Measurements from ENCODE around the gene CEP135.
"Not testable (repeated sequence)": the region's sequence is repeated elsewhere in the genome, so short reads cannot be mapped to it uniquely, and the experiment has no call there.

The CEP135 gene

DNA sequence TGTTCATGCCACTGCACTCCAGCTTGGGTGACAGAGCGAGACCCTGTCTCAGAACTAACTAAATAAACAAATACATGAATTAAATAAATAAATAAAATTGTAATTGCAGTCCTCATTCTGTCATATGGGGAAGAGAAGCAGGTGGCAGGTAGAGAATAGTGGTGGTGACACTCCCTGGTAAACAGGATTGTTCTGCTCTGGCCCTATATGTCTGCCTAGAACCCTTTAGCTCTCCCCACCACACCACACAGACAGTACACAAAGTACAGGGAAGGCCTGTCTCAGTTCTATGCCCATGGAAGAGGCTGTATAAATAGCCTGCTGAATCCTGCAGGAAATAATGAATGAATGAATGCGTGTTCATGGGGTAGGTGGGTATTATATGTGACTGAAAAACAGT, 117.7 kb downstream of the CEP135 start:
- Histone ChIP-seq H3K9me3 (ENCODE audit: control insufficient read depth in 2 of 2, low read length in 2 of 2) (peaks cover 0 to 7% of the 10 kb centered on the region in 2 donors), H3K9ac (ENCODE audit: low read length in 2 of 2) (no peak overlapping the region), H3K27ac (ENCODE audit: low read length) (no peak overlapping the region), H3K27me3 (ENCODE audit: control insufficient read depth in 1 of 2, insufficient read depth in 2 of 2, low read length in 2 of 2) (no peaks in the 10 kb centered on the region), H3K4me1 (ENCODE audit: control insufficient read depth, insufficient read depth, low read length) (no peaks in the 10 kb centered on the region), H3K4me3 (ENCODE audit: low read length in 2 of 2) (no peak overlapping the region), H3K36me3 (ENCODE audit: control insufficient read depth in 2 of 2, insufficient read depth in 2 of 2, low read length in 2 of 2) (no peaks in the 10 kb centered on the region)

DNA sequence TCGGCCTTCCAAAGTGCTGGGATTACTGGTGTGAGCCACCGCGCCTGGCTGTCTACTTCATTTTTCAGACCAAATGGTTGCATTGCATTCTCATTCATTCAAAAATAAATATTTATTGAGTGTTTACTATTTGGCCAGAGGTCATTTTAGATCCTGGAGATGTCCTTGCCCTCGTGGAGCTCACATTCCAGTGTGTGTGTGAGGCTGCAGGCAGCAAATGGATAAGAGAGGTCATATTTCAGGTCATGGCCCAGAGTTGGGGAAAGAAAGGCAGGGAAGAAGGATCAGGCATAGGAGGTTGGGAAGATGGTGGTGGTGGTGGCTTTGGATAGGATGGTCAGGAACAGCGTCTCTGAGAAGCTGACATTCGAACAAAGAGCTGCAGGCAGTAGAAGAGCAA, 119.1 kb downstream of the CEP135 start:
- no peak overlapping the region for H3K9ac ChIP-seq (ENCODE audit: low read length in 2 of 2)
- no peak overlapping the region for H3K27ac ChIP-seq (ENCODE audit: low read length)
- no peaks in the 10 kb centered on the region for H3K36me3 ChIP-seq (ENCODE audit: control insufficient read depth in 2 of 2, insufficient read depth in 2 of 2, low read length in 2 of 2)
- H3K4me3 ChIP-seq (ENCODE audit: low read length in 2 of 2): no peak overlapping the region
- H3K27me3 ChIP-seq (ENCODE audit: control insufficient read depth in 1 of 2, insufficient read depth in 2 of 2, low read length in 2 of 2): no peaks in the 10 kb centered on the region
- H3K4me1 ChIP-seq (ENCODE audit: control insufficient read depth, insufficient read depth, low read length): no peaks in the 10 kb centered on the region
- peaks cover 0 to 7% of the 10 kb centered on the region in 2 donors for H3K9me3 ChIP-seq (ENCODE audit: control insufficient read depth in 2 of 2, low read length in 2 of 2)

DNA sequence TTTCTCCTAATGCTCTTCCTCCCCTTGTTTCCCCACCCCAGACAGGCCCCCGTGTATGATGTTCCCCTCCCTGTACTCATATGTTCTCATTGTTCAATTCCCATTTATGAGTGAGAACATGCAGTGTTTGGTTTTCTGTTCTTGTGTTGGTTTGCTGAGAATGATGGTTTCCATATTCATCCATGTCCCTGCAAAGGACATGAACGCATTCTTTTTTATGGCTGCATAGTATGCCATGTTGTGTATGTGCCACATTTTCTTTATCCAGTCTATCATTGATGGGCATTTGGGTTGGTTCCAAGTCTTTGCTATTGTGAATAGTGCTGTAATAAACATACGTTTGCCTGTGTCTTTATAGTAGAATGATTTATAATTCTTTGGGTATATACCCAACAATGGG, 124.0 kb downstream of the CEP135 start:
- H3K4me3 ChIP-seq (ENCODE audit: low read length in 2 of 2); H3K9me3 ChIP-seq (ENCODE audit: control insufficient read depth in 2 of 2, low read length in 2 of 2); H3K4me1 ChIP-seq (ENCODE audit: control insufficient read depth, insufficient read depth, low read length); H3K27me3 ChIP-seq (ENCODE audit: control insufficient read depth in 1 of 2, insufficient read depth in 2 of 2, low read length in 2 of 2); H3K27ac ChIP-seq (ENCODE audit: low read length); H3K9ac ChIP-seq (ENCODE audit: low read length in 2 of 2); H3K36me3 ChIP-seq (ENCODE audit: control insufficient read depth in 2 of 2, insufficient read depth in 2 of 2, low read length in 2 of 2): not testable (repeated sequence)

DNA sequence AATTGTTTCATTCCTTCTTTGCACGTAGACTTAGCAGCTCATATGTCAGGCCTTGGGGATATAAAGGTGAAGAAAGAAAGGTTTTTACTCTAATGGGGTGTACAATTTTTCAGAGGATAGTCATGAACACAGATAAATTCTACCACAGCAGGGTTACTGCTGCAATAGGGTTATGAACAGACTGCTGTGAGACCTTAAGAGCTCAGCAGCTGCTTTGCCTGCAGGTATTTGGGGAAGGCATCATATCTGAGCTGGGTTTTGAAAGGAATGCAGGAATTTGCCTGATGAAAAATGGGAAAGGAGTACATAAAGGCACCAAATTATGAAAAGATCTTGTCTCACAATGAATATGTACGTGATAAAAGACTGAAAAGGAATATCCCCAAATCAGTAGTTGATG, 128.9 kb downstream of the CEP135 start:
- H3K4me3 ChIP-seq (ENCODE audit: low read length in 2 of 2): no peak overlapping the region
- H3K9me3 ChIP-seq (ENCODE audit: control insufficient read depth in 2 of 2, low read length in 2 of 2): peaks cover 0 to 3% of the 10 kb centered on the region in 2 donors
- no peaks in the 10 kb centered on the region for H3K4me1 ChIP-seq (ENCODE audit: control insufficient read depth, insufficient read depth, low read length)
- H3K36me3 ChIP-seq (ENCODE audit: control insufficient read depth in 2 of 2, insufficient read depth in 2 of 2, low read length in 2 of 2): no peaks in the 10 kb centered on the region
- H3K27me3 ChIP-seq (ENCODE audit: control insufficient read depth in 1 of 2, insufficient read depth in 2 of 2, low read length in 2 of 2): no peaks in the 10 kb centered on the region
- H3K9ac ChIP-seq (ENCODE audit: low read length in 2 of 2): no peak overlapping the region
- H3K27ac ChIP-seq (ENCODE audit: low read length): no peak overlapping the region

DNA sequence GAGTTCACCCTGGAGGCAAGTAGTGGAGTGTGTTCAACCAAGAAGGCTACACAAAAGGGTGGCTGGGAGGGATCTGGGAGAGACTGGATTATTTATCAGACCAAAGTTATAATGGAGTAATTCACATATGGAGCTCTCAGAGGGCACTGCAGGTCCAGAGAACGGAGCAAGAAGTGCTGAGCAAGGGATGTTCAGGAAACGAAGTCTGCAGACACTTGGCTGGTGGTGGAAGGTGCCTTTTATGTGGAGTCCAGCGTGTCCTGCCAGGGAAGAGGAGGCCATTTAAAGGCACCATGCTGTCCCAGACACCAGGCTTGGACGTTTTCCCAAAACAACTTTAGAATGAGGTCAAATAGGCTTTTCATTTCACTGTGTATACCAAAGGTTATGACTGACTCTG, 130.1 kb downstream of the CEP135 start:
- no peaks in the 10 kb centered on the region for H3K27me3 ChIP-seq (ENCODE audit: control insufficient read depth in 1 of 2, insufficient read depth in 2 of 2, low read length in 2 of 2)
- H3K4me3 ChIP-seq (ENCODE audit: low read length in 2 of 2): no peak overlapping the region
- peaks cover 0 to 3% of the 10 kb centered on the region in 2 donors for H3K9me3 ChIP-seq (ENCODE audit: control insufficient read depth in 2 of 2, low read length in 2 of 2)
- no peaks in the 10 kb centered on the region for H3K36me3 ChIP-seq (ENCODE audit: control insufficient read depth in 2 of 2, insufficient read depth in 2 of 2, low read length in 2 of 2)
- H3K27ac ChIP-seq (ENCODE audit: low read length): no peak overlapping the region
- H3K4me1 ChIP-seq (ENCODE audit: control insufficient read depth, insufficient read depth, low read length): no peaks in the 10 kb centered on the region
- no peak overlapping the region for H3K9ac ChIP-seq (ENCODE audit: low read length in 2 of 2)

DNA sequence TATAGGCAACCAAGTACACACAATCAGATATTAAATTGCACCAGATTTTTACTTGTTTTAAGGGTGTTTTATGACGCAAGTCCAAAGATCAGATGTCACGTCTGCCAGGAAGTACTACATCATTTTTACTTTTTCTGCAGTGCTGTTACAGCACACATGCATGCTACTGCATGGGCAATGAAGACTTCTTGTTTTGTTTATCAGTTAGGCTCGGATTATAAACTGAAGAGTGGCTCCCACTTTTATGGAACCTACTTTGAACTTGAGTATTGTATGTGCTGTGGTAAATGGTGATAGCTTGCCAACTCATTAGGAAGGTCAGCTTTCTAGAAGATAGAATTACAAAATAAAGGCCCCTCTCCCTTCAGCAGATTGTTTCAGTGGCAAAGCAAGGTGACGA, 131.6 kb downstream of the CEP135 start:
- Histone ChIP-seq H3K36me3 (ENCODE audit: control insufficient read depth in 2 of 2, insufficient read depth in 2 of 2, low read length in 2 of 2) (no peaks in the 10 kb centered on the region), H3K27ac (ENCODE audit: low read length) (no peak overlapping the region), H3K4me1 (ENCODE audit: control insufficient read depth, insufficient read depth, low read length) (no peaks in the 10 kb centered on the region), H3K27me3 (ENCODE audit: control insufficient read depth in 1 of 2, insufficient read depth in 2 of 2, low read length in 2 of 2) (no peaks in the 10 kb centered on the region), H3K9me3 (ENCODE audit: control insufficient read depth in 2 of 2, low read length in 2 of 2) (peaks cover 0 to 3% of the 10 kb centered on the region in 2 donors), H3K4me3 (ENCODE audit: low read length in 2 of 2) (no peak overlapping the region), H3K9ac (ENCODE audit: low read length in 2 of 2) (no peak overlapping the region)

DNA sequence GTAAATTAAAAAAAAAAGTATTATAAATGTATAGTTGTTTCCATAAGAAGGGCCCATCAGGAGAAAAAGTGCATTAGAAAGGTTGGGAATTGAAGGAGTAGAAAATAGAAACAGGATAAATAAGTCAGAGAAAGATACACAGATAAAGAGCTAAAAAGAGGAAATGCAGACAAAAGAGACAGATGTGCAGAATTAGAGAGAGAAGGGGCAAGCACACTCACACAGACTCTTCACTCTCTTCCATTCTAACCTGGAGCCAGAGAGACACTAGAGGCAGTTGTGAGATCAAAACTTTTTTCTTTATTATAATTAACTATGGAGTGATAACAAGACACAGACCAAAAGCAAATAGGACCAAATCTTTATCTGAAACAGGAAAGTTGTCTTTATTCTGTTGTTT, 134.1 kb downstream of the CEP135 start:
- H3K9me3 ChIP-seq (ENCODE audit: control insufficient read depth in 2 of 2, low read length in 2 of 2): peaks cover 0 to under 1% of the 10 kb centered on the region in 2 donors
- H3K4me1 ChIP-seq (ENCODE audit: control insufficient read depth, insufficient read depth, low read length): no peaks in the 10 kb centered on the region
- H3K9ac ChIP-seq (ENCODE audit: low read length in 2 of 2): no peak overlapping the region
- H3K27ac ChIP-seq (ENCODE audit: low read length): no peak overlapping the region
- H3K4me3 ChIP-seq (ENCODE audit: low read length in 2 of 2): no peak overlapping the region
- no peaks in the 10 kb centered on the region for H3K27me3 ChIP-seq (ENCODE audit: control insufficient read depth in 1 of 2, insufficient read depth in 2 of 2, low read length in 2 of 2)
- H3K36me3 ChIP-seq (ENCODE audit: control insufficient read depth in 2 of 2, insufficient read depth in 2 of 2, low read length in 2 of 2): no peaks in the 10 kb centered on the region
